ENCODE results near the gene TEX12.
"Not testable (repeated sequence)": the region's sequence is repeated elsewhere in the genome, so short reads cannot be mapped to it uniquely, and the experiment has no call there.

TEX12 gene

GRCh38 chr11:112167145-112167544 lies at the start of gene TEX12:
Gene TEX12, plus strand, starts transcription at chr11:112167372. Its CDS starts 1,897 bp downstream, at chr11:112169269.
- no peak for DNase-seq

GRCh38 chr11:112118176-112118575 lies 49.0 kb upstream of the TEX12 start:
- DNase-seq: no peak

- no peak for DNase-seq
These were observed 45.1 kb upstream of the TEX12 start for GRCh38 chr11:112121981-112122615.

DNA sequence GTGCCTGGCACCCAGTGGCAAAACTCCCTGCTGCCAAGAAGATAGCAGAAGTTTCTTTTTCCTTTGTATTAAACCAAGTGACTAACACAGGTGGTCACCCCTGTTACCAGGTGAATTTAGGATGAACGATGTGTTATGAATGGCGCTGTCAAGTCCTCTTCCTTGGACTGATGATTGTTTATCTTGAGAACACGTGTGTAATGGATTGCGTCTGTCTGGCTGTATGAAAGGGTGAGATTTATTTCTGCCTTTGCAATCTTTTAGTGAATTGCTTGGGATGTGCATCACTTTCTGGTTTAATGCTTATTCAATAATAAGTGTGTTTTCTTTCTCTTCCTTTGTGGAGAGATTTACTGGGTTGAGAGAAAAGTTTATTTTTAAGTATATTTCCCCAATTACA lies 44.0 kb upstream of the TEX12 start:
- no peak for DNase-seq

DNA sequence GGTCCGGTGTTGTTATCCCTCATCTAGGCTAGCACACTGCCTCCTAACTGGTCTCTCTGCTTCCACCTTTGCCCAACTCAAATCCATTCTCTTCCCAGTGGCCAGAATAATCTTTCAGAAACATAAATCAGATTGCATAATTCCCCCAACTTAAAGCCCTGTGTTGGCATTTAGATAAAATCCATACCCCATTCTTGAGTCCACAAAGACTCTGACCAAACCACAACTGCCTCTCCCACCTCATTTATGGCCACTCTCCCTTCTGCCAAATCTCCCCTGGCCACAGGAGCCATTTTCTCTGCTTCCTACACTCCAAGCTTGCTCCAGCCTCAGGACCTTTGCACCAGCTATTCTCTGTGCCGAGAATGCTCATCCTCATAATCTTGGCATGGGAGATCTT lies 40.1 kb upstream of the TEX12 start:
- DNase-seq: no peak

GRCh38 chr11:112128483-112129121 lies 38.6 kb upstream of the TEX12 start:
- DNase-seq: no peak

DNA sequence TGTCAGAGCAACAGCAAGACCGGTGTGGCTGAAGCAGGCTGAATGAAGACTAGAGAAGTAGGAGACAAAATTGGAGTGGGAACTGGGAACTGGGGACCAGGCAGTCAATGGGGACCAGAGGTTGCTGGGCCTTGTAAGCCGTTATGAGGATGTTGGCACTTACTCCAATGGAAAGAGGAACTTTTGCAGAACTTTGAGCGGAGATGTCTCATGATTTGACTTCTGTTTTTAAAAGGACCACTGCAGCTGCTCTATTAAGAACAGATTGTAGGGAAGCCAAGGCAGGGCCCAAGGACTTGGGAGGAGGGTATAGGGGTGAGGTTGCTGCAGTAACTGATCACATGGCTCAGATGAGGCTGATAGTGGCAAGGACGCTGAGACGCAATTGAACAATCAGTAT lies 37.5 kb upstream of the TEX12 start:
- DNase-seq: no peak

DNA sequence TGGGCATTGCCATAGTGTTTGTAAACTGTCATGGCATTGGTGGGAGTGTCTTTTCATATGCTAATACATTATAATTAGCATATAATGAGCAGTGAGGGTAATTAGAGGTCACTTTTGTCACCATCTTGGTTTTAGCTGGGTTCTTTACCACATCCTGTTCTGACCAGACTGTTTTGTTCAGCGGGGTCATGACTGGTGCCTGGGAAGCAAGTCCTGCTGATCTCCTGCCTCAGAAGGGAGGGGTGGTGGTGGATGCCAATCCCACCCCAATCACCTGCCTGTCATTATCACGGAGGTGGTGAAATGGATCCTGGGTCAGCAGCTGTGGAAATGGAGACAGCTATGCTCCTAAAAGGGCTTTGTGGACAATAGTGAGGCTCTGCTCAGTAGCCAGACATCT lies 34.4 kb upstream of the TEX12 start:
- DNase-seq: no peak

GRCh38 chr11:112134473-112134872 lies 32.7 kb upstream of the TEX12 start:
- DNase-seq: no peak

GRCh38 chr11:112143597-112143996 lies 23.6 kb upstream of the TEX12 start:
- DNase-seq: no peak

GRCh38 chr11:112150517-112150916 lies 16.7 kb upstream of the TEX12 start:
- no peak for DNase-seq

DNA sequence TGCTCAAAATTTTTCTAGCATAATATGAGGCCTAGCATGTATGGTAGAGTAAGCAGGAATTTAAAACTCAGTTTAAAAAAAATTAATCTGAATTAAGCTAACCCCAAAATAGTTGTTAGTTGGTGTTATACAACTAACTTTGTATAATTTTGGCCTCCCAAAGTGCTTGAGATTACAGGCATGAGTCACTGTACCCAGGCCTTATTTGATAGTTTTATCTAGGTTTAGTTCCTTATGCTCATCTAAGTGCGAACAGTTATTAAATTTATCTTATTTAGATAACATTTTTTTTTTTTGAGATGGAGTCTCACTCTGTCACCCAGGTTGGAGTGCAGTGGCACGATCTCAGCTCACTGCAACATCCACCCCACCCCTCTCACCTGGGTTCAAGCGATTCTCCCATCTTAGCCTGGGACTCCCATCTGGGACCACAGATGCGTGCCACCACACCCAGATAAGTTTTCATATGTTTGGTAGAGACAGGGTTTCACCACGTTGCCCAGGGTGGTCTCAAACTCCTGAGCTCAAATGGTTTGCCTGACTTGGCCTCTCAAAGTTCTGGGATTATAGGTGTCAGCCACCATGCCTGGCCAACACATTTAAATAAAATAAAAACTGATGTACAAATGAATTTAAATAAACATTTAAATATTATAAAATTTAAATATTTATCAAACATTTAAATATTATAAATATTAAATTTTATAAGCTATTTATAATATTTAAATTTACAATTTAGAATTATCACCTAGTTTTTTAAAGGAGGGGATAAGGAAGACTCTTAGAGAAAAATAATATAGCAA lies 10.8 kb upstream of the TEX12 start:
- DNase-seq: no peak

DNA sequence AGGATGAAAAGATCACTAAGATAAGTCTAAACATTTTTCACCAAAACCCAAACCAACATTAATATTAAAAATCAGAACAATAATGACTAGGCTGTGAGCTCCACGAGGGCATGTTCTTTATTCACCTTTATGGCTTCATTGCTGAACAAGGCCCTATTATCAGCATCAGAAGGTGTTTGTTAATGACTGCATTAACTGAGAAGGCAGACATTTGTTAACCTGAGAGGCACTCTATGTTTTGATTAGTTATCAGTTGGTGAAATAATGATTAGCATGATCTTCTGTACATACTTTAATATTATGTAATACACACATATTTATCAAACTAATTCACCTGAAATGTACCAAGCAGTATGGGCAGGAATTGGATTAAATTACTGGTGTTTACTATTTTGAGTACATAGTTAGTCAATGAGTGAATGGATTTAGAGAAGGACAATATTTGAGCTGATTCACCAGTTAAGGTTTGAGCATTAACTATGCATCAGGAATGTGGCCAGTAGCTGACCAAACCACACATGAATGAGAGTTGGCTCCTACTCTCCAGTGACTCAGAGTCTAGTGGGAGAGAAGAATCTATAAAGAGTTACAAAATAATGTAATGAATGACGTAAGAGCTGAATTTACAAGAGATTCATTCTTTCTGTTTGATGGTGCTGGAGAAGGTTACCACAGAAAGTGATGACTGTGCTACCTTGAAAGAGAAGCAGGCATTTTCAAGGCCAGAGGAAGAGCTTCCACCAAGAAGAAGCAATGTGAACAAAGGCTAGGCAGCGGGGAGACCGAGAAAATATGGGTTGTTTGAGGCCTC lies 10.0 kb upstream of the TEX12 start:
- DNase-seq: no peak

GRCh38 chr11:112159098-112160065 lies 7.8 kb upstream of the TEX12 start:
- no peak for DNase-seq

GRCh38 chr11:112160091-112160848 lies 6.9 kb upstream of the TEX12 start:
- no peak for DNase-seq

GRCh38 chr11:112161012-112161411 lies 6.2 kb upstream of the TEX12 start:
- DNase-seq: no peak

DNA sequence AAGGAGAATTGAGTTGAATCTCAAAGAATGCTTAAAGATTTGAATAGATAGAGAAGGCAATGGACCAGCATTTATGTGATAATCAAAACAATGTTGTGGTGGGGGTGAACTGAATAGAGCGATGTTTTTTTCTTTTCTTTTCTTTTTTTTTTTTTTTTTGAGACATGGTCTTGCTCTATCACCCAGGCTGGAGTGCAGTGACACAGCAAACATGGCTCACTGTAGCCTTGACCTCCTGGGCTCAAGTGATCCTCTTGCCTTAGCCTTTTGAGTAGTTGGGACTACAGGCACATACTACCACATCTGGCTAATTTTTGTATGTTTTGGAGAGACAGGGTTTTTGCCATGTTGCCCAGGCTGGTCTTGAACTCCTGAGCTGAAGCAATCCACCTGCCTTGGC lies 5.0 kb upstream of the TEX12 start:
- not testable (repeated sequence) for DNase-seq

- no peak for DNase-seq
These were observed 4.2 kb upstream of the TEX12 start for GRCh38 chr11:112162761-112163546.

DNA sequence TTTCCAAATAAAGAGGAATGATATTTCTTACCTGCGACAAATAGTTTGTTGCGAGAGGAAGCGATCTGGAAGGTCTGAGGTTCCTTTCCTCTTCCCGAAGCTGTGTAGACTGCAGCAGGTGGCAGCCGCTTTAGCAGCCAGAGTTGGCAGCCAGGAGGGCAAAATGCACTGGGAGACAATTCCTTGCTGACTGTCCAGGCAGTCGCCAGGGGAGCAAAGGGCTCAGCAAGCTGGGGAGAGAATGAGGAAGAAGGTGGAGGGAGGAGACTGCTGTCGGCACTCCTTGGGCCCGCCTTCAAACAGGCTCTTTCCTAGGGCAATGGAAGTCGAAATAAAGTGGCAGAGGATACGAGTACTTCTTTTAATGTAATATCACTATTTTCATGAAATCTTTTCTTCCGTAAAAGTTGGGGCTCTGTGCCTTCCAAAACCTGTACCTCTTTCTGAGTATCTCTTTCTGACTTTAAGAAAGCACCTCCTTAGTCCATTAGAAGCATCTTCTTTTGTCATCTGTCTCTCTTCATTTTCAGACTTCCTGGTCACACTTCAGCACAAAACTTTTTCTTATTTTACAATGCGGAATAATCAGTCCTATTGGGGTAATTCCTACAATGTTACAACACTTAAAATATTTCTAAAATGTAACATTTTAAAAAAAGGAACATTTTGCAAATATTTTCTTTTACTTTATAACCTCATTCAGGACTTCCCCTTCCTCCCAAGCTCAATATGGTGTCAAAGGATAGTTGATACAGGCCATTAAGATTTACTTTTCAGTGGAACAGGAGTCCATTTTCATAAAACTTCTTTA lies 3.1 kb upstream of the TEX12 start, which contains the start of gene IL18:
Gene IL18, minus strand, starts transcription at position 220 of the 811 bp plus-strand sequence. CDS start 9,041 bp downstream, outside the sequence.
- DNase-seq: no peak

Measured in NCI-H524 treated with DMSO at 0.1 percent for 48 hours (cell line).